HG02885 (cell line): Measurements from ENCODE around the gene SPACA4.

Source experiments
- ATAC-seq: cut with Tn5 transposase; IDR thresholded peaks from one replicate; pipeline ENCODE4 v1.9.1; 2021; ENCODE audit warnings: mild to moderate bottlenecking; ENCODE audit not compliant: unreplicated experiment, poor library complexity

Gene SPACA4

GRCh38 chr19:48632692-48633147 lies 26.2 kb downstream of the SPACA4 start:
- ATAC-seq, result no peak

GRCh38 chr19:48633148-48634035 lies 26.9 kb downstream of the SPACA4 start:
- no peak for ATAC-seq

GRCh38 chr19:48634036-48634342 lies 27.4 kb downstream of the SPACA4 start:
- no peak for ATAC-seq

- ATAC-seq, result peak; percentile 42
Observed at GRCh38 chr19:48634424-48635262, 28.1 kb downstream of the SPACA4 start.

- no peak for ATAC-seq
Observed at GRCh38 chr19:48635263-48635965, 28.9 kb downstream of the SPACA4 start.

DNA sequence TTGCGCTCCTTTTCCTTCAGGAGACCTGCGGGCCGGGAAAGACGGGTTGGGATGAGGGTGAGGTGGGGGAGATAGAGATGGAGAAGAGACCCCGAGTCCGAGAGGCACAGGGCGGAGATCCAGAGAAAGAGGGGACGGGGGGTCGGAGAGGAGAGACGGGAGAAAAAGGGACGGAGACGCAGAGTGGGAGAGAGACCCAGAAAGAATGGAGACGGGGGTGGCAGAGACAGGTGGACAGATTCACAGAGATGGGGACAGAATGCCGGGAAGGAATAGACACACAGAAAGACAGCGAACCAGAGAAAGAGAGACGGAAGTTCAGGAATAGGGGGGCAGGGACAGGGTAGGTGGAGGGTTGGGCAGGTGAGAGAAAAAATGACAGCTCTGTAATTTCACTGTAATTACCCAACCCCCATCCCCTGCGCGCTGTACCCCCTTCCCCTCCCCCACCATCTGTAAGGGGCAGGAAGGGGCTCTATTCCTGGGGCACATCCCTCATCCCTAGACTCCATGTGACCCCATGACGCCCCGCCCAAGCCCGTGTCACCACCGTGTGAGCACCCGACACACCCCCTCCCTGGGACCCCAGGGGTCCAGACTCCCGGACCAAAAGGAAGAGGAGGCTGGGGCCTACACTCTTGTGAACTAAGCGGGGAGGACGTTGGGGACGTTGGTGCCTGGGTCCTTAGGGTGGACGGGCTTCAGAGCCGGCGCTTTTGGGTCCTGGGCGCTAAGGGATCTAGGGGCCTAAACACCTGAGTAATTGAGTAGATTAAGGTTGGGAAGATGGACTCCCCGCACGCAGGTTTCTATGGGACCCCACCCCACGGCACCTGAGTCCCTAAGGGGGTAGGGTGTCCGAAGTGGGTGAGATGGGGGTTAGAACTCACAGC lies 29.7 kb downstream of the SPACA4 start:
- ATAC-seq, result no peak

DNA sequence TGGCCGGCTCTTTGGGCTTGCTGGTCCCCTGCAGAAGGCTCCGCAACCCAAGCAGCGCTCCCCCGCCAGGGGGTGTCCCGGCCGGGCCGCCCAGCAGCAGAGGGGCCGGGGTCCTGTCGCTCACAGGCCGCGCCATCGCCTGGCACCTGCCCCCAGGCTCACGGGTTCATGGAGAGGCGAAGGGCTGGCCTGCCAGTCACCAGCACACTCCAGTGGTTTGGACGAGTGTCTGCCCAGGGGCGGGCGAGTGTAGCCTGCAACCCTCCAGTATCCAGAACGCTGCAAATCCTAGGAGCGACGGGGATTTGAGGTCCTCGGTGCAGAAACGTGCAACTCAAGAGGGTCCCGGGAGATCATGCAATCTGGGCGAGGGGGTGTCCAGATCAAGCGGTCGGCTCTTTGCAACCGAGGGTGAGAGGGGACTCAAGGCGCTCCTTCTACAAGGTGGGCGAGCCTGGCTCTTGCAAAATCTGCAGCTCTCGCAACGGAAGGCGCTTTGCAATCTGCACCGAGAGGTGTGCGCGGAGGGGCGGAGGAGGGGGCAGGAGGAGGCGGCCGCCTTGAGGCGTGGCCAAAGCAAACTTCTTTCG lies 30.4 kb downstream of the SPACA4 start, which contains the start of gene DBP:
Gene DBP (minus strand): TSS at position 521 of the 590 bp plus-strand sequence. CDS start 385 bp downstream, at position 136.
- no peak for ATAC-seq

- peak; percentile 77 for ATAC-seq
Observed at GRCh38 chr19:48637449-48637947, 31.0 kb downstream of the SPACA4 start.

DNA sequence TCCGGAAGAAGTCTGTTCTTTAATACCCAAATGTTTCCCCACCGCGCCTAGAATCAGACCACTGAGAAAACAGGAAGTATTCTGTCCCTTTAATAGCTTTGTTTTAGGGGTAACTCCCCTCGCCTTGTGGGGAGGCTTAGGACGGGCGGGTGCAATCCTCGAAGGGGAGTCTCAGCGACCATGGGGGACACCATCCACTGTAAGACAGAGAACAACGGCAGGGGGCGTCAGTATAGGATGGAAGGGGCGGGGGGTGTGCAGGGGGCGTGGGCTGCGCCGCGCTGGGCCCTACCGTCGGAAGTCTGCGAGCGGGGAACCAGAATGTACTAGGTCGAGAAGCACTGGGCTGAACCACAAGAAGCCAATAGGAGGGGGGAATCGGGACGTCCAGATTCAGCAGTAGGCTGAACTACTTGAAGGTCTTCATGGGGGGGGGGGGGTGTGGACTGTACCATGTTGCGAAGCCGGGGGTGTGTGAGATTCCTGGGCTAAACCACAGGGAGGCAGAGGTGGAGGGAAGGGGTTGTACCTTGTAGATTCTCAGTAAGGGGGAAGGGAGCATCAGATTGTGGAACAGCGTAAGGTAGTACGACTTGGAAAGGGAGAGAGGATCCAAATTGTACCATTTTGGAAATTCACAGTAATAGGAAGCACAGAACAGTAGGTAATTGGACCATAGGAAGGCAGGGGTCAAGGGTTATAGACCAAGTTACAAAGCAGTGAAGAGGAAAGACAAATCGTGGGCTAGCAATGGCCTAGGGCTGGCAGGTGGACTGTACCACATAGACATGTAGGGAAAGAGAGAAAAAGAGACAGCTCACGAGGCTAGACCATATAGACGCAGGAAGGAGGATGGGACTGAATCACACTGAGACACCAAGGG lies 31.6 kb downstream of the SPACA4 start:
- peak; percentile 15 for ATAC-seq

GRCh38 chr19:48638831-48639381 lies 32.4 kb downstream of the SPACA4 start:
- ATAC-seq, result no peak

DNA sequence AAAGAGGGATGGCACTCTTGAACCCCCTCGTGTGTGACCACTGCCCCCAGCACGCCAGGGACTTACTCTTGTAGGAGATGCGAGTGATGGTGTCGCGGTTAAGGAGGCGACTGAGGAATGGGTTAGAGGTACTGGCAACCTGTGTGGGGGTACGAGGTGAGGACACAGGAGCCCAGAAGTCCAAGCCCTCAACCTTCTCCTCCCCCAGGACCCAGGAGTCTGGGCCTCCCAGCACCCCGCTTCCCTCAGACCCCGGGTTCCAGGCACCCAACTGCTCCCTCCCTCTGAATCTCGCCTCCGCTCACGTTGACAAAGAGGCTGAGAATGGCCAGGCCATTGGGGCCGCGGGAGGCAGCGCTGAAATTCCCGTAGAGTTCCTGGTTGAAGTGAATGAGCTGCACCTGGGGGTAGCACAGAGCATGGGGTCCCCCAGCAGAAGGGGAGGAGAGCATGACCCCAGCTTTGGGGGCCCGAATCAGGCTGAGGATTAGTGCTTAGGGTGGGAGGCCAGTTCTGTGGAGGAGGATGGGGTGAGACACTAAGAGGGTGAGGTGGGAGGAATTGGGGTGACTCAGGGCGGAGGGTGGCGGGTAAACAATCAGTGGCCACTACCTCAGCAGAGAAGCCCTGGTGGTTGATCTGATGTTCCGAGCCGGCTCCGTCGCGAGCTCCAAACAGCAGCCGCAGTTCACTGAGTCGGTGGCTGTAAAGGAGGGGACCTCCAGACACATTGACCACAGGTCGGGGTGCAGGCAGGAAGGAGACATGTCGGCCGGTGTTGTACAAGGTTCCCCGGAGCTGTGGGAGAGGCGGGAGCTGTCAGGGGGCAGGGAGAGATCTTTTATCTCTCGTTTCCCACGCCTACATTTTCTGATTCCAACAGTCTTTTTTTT lies 33.2 kb downstream of the SPACA4 start:
- ATAC-seq, result no peak

DNA sequence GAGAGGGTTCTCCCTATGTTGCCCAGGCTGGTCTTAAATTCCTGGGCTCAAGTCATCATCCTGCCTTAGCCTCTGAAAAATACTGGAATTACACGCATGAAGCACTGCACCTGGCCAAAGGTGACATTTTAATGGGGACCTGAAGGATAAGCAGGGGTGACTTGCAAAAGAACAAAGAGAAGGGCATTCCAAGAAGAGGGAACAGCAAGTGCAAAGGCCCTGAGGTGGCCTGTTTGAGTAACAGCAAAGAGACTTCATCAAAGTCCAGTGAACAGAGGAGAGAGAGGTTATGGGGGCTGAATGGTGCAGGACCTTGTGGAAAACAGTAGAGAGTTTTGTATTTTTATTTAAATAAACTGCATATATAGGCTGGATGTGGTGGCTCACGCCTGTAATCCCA lies 35.3 kb downstream of the SPACA4 start:
- ATAC-seq, result no peak

- no peak for ATAC-seq
Observed at GRCh38 chr19:48642862-48643261, 36.3 kb downstream of the SPACA4 start.

GRCh38 chr19:48644355-48644754 lies 37.8 kb downstream of the SPACA4 start:
- no peak for ATAC-seq

DNA sequence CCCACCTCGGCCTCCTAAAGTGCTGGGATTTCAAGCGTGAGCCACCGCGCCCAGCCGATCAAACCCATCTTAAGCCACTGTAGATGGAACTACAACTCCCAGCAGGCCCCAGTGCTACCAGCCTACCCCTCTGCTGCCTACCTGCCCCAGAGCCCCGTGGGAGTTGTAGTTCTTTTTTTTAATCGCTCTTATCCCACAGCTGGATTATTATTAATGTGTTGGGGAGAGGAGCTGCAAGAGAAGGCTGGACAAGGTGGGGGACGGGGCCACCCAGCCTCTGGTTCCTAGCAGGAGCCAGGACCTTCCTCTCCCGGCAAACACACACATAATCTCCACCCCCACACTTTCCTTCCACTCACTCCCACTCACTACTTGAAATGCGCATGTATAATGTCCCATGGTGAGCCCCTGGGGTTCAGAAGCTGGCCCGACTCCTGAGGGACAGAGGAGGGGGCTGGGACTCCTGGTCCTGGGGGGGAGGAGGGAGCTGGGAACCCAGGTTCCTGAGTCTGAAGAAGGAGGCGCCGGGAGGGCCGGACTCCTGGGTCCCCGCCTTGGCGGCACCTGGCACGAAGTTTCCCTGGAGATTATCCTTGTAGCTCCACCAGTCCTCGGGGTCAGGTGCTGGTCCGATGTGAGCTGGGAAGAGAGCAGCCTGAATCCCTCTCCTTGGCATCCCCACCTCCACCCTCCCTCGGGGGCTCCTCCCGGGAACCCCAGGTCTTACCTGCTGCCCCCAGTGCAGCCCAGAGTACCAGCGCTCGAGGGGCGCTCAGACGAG lies 38.5 kb downstream of the SPACA4 start:
- no peak for ATAC-seq

GRCh38 chr19:48645620-48646000 lies 39.1 kb downstream of the SPACA4 start:
- no peak for ATAC-seq
